Loucy (cell line): ENCODE measurements around the gene CDRT4.

Experiments
- EZH2phosphoT487 ChIP-seq: fragments of 200-600 bp; IDR thresholded peaks from 2 replicates; pipeline ENCODE4 v1.6.1; 2018; ENCODE audit warnings: antibody characterized with exemption, mild to moderate bottlenecking, moderate library complexity, borderline replicate concordance
- TF ChIP-seq, protein P1 (sequence below): fragments of 200-600 bp; sonication (generic); conservative IDR thresholded peaks from 2 replicates; pipeline ENCODE4 v1.5.1; 2014; ENCODE audit warnings: mild to moderate bottlenecking, antibody characterized with exemption, low read length

DNA sequence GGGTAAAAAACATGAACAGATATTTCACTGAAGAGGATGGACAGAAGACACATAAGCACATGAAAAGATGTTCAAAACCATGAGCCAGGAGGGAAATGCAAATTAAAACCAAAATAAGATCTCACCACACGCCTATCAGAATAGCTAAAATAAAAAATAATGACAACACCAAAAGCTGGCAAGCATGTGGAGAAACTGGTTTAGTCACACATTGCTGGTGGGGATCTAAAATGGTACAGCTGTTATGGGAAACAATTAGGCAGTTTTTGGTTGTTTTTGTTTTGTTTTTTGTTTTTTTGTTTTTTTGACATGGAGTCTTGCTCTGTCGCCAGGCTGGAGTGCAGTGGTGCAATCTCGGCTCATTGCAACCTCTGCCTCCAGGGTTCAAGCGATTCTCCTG lies 81.3 kb downstream of the CDRT4 start:
- no peak for TF ChIP-seq EZH2phosphoT487
- TF ChIP-seq, protein P1, sequence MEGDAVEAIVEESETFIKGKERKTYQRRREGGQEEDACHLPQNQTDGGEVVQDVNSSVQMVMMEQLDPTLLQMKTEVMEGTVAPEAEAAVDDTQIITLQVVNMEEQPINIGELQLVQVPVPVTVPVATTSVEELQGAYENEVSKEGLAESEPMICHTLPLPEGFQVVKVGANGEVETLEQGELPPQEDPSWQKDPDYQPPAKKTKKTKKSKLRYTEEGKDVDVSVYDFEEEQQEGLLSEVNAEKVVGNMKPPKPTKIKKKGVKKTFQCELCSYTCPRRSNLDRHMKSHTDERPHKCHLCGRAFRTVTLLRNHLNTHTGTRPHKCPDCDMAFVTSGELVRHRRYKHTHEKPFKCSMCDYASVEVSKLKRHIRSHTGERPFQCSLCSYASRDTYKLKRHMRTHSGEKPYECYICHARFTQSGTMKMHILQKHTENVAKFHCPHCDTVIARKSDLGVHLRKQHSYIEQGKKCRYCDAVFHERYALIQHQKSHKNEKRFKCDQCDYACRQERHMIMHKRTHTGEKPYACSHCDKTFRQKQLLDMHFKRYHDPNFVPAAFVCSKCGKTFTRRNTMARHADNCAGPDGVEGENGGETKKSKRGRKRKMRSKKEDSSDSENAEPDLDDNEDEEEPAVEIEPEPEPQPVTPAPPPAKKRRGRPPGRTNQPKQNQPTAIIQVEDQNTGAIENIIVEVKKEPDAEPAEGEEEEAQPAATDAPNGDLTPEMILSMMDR, result no peak
